Activated CD8-positive, alpha-beta memory T cell treated with anti-CD3 and anti-CD28 coated beads, Interleukin-2, amount 50 U/mL, for 24 hours (primary cell): ENCODE measurements around the gene COL24A1.
"Not testable (repeated sequence)": the region's sequence is repeated elsewhere in the genome, so short reads cannot be mapped to it uniquely, and the experiment has no call there.

ENCODE experiments used
- DNase-seq: peaks from one replicate; pipeline ENCODE4 v3.0.0-alpha.2; 2020; ENCODE audit errors: extremely low read depth

The COL24A1 gene

GRCh38 chr1:85806236-85806965 is 350.2 kb downstream of the COL24A1 start:
- DNase-seq, result no peak

- DNase-seq, result no peak
Observed at GRCh38 chr1:85801520-85801919, 355.1 kb downstream of the COL24A1 start.

- no peak for DNase-seq
Observed at GRCh38 chr1:85799737-85800136, 356.8 kb downstream of the COL24A1 start.

GRCh38 chr1:85798419-85798818 is 358.2 kb downstream of the COL24A1 start:
- DNase-seq, result no peak

GRCh38 chr1:85777021-85777420 is 379.6 kb downstream of the COL24A1 start:
- not testable (repeated sequence) for DNase-seq

GRCh38 chr1:85762804-85763203 is 393.8 kb downstream of the COL24A1 start:
- DNase-seq, result no peak

GRCh38 chr1:85756864-85757263 is 399.7 kb downstream of the COL24A1 start:
- no peak for DNase-seq

- no peak for DNase-seq
Observed at GRCh38 chr1:85748120-85748519, 408.5 kb downstream of the COL24A1 start.

- no peak for DNase-seq
Observed at GRCh38 chr1:85746777-85747176, 409.8 kb downstream of the COL24A1 start.

- no peak for DNase-seq
Observed at GRCh38 chr1:85743814-85744213, 412.8 kb downstream of the COL24A1 start.

GRCh38 chr1:85734931-85735330 is 421.6 kb downstream of the COL24A1 start:
- DNase-seq, result no peak

GRCh38 chr1:85718678-85719340 is 437.8 kb downstream of the COL24A1 start:
- DNase-seq, result no peak

- DNase-seq, result not testable (repeated sequence)
Observed at GRCh38 chr1:85714418-85715114, 442.0 kb downstream of the COL24A1 start.

- DNase-seq, result no peak
Observed at GRCh38 chr1:85708829-85709227, 447.7 kb downstream of the COL24A1 start.

GRCh38 chr1:85707990-85708828 is 448.4 kb downstream of the COL24A1 start, which contains the start of gene ZNHIT6:
Gene ZNHIT6, minus strand, starts transcription at chr1:85708433. Its CDS starts 149 bp downstream, at chr1:85708284.
- DNase-seq, result peak; percentile 65

GRCh38 chr1:85707267-85707989 is 449.1 kb downstream of the COL24A1 start:
- DNase-seq, result no peak

GRCh38 chr1:85705940-85706339 is 450.6 kb downstream of the COL24A1 start:
- no peak for DNase-seq

GRCh38 chr1:85700422-85700821 is 456.1 kb downstream of the COL24A1 start:
- no peak for DNase-seq

GRCh38 chr1:85697895-85698294 is 458.7 kb downstream of the COL24A1 start:
- no peak for DNase-seq

- DNase-seq, result no peak
Observed at GRCh38 chr1:85692730-85693314, 463.8 kb downstream of the COL24A1 start.
